GM12878 (cell line): ENCODE results near the gene PCSK1. TPM values are rescaled to one million over a fixed set of nuclear protein-coding genes. Genes with fewer than 3 reads are reported as not detected.

Source experiments
- ATAC-seq: fragments of 200-7000 bp; cut with Tn5 transposase; 3 replicates; pipeline ENCODE4 v1.9.1; 2020; ENCODE audit warnings: mild to moderate bottlenecking, moderate library complexity
- BruUV-seq: library from RNA; stranded (reverse); fragments of 400-500 nt; replicated peaks from 2 replicates; lab custom pipeline; 2021; lab: Mats Ljungman, UMichigan
- CTCF ChIA-PET: fragments of 300-600 bp; sonication (Branson Sonifier 250); formaldehyde crosslinking; extraction: SDS; loops from one replicate; lab custom pipeline; 2021; ENCODE audit warnings: inconsistent platforms; lab: Yijun Ruan, JAX
- POLR2A ChIA-PET: fragments of 350-600 bp; formaldehyde crosslinking; extraction: SDS; loops from one replicate; lab custom pipeline; 2021; ENCODE audit warnings: inconsistent platforms; lab: Charles Lee
- RAD21 ChIA-PET: fragments of 300-600 bp; sonication (Branson Sonifier 250); formaldehyde crosslinking; loops from one replicate; lab custom pipeline; 2023; ENCODE audit warnings: antibody characterized with exemption; ENCODE audit not compliant: unreplicated experiment; lab: Charles Lee
- SMC1A ChIA-PET: fragments of 300-600 bp; sonication (Branson Sonifier 250); formaldehyde crosslinking; loops from one replicate; lab custom pipeline; 2023; ENCODE audit not compliant: unreplicated experiment, uncharacterized antibody; lab: Charles Lee
- DNase-seq: peaks from one replicate; pipeline ENCODE4 v3.0.0-alpha.2; 2011; ENCODE audit warnings: low read depth, low spot score
- FAIRE-seq: peaks from 3 replicates; lab custom pipeline; 2011; peaks lifted over from hg19 to GRCh38; lab: Jason Lieb, UNC
- H2AFZ ChIP-seq: 2 replicates; pipeline ENCODE4 v1.6.0; 2011; ENCODE audit warnings: low read depth, low read length, control low read depth; ENCODE audit not compliant: control insufficient read depth
- H3K27ac ChIP-seq: 2 replicates; pipeline ENCODE4 v1.5.1; 2011; ENCODE audit warnings: control low read depth; ENCODE audit not compliant: control insufficient read depth, insufficient read depth
- H3K27me3 ChIP-seq, 2 experiments: replicated peaks in 1 of 2; 2 replicates each; pipeline versions ENCODE4 v1.6.0 to v1.6.1; 2011; ENCODE audit warnings: low read length in 1 of 2; ENCODE audit not compliant: control insufficient read depth in 2 of 2, insufficient read depth in 2 of 2
- H3K36me3 ChIP-seq, 2 experiments: 2 replicates each; pipeline ENCODE4 v1.5.1; 2011; ENCODE audit warnings: low read length in 1 of 2; ENCODE audit not compliant: control insufficient read depth in 2 of 2, insufficient read depth in 2 of 2
- H3K4me1 ChIP-seq: 2 replicates; pipeline ENCODE4 v1.6.1; 2011; ENCODE audit warnings: mild to moderate bottlenecking, low read length, moderate library complexity, mixed read lengths; ENCODE audit not compliant: control insufficient read depth, insufficient read depth
- H3K4me2 ChIP-seq: 2 replicates; pipeline ENCODE4 v1.6.0; 2011; ENCODE audit warnings: control low read depth; ENCODE audit not compliant: control insufficient read depth, insufficient read depth
- H3K4me3 ChIP-seq: fragments of 200-600 bp; sonication (generic); 2 replicates; pipeline ENCODE4 v1.5.1; 2016
- H3K79me2 ChIP-seq: 2 replicates; pipeline ENCODE4 v1.6.0; 2011; ENCODE audit warnings: low read length; ENCODE audit not compliant: control insufficient read depth, insufficient read depth
- H3K9ac ChIP-seq: 2 replicates; pipeline ENCODE4 v1.8.0; 2011; ENCODE audit warnings: low read length, control low read depth, mixed read lengths; ENCODE audit not compliant: control insufficient read depth, insufficient read depth
- H3K9me3 ChIP-seq: replicated peaks from 3 replicates; pipeline ENCODE4 v1.5.1; 2011; ENCODE audit warnings: mild to moderate bottlenecking, low read length; ENCODE audit not compliant: control insufficient read depth, insufficient read depth
- H4K20me1 ChIP-seq: 2 replicates; pipeline ENCODE4 v1.6.0; 2011; ENCODE audit not compliant: control insufficient read depth, insufficient read depth
- BACH1 ChIP-seq: fragments of 450-650 bp; IDR thresholded peaks from 2 replicates; pipeline ENCODE4 v1.6.1; 2017; ENCODE audit warnings: mild to moderate bottlenecking, borderline replicate concordance
- E4F1 ChIP-seq: fragments of 450-650 bp; IDR thresholded peaks from 2 replicates; pipeline ENCODE4 v1.6.1; 2018; ENCODE audit warnings: borderline replicate concordance, mild to moderate bottlenecking; ENCODE audit not compliant: partially characterized antibody
- EED ChIP-seq: sonication (generic); IDR thresholded peaks from 2 replicates; pipeline ENCODE4 v1.6.1; 2016; ENCODE audit warnings: antibody characterized with exemption, low read depth
- IRF4 ChIP-seq: IDR thresholded peaks from 2 replicates; pipeline ENCODE4 v1.6.1; 2011; ENCODE audit warnings: low read depth, low read length
- MAX ChIP-seq: IDR thresholded peaks from 2 replicates; pipeline ENCODE4 v1.6.1; 2012; ENCODE audit warnings: low read depth, low read length, improper control_type of control experiment
- NR2F1 ChIP-seq: fragments of 450-650 bp; conservative IDR thresholded peaks from 2 replicates; pipeline ENCODE4 v1.6.1; 2017; ENCODE audit warnings: mild to moderate bottlenecking
- PML ChIP-seq: IDR thresholded peaks from 2 replicates; pipeline ENCODE4 v1.6.1; 2012; ENCODE audit warnings: low read length, inconsistent platforms
- RELA ChIP-seq: fragments of 450-650 bp; IDR thresholded peaks from 2 replicates; pipeline ENCODE4 v1.8.0; 2014; ENCODE audit warnings: borderline replicate concordance; ENCODE audit not compliant: partially characterized antibody
- RELB ChIP-seq: fragments of 450-650 bp; IDR thresholded peaks from 2 replicates; pipeline ENCODE4 v1.6.1; 2017; ENCODE audit warnings: low read depth, mild to moderate bottlenecking, moderate library complexity
- WGBS: methylation state at CpG from one replicate; pipeline ENCODE4 v1.1.6; 2016; ENCODE audit warnings: low lambda C conversion rate; ENCODE audit not compliant: insufficient replicate concordance, insufficient coverage; ENCODE audit errors: missing lambda C conversion rate; 5-methylcytosine and 5-hydroxymethylcytosine counted together
- in situ Hi-C: fragments of 300-500 bp; cut with MboI; formaldehyde crosslinking; loops from 9 replicates; pipeline ENCODE4 v1.14.3; 2018; ENCODE audit warnings: mixed read lengths
- intact Hi-C: fragments of 100-400 bp; cut with micrococcal nuclease; formaldehyde crosslinking; loops from one replicate; pipeline ENCODE4 v1.14.2; 2022; ENCODE audit not compliant: unreplicated experiment
- polyA plus RNA-seq, 11 experiments: library from polyadenylated mRNA; depleted of rRNA in 4 of 11; unstranded in 6 of 11; stranded (reverse) in 5 of 11; fragments of >200 nt; fragmentation: Nextera tagmentation in 4 of 11; fragmentation: Illumina TruSeq in 1 of 11; extraction: Ambion mirVana in 4 of 11; extraction: Trizol in 1 of 11; gene quantifications; 1 replicate in 1 of 11; 2 replicates in 10 of 11; pipeline versions ENCODE4 v1.2.1 to v1.2.3, GENCODE V29; 2011 to 2016; ENCODE audit warnings: inconsistent platforms in 2 of 11, missing spikeins in 2 of 11, low read depth in 1 of 11
- total RNA-seq, 4 experiments: library from RNA; depleted of rRNA in 3 of 4; stranded (reverse); fragments of >200 nt in 3 of 4; fragmentation: Illumina TruSeq in 1 of 4; extraction: Trizol in 1 of 4; gene quantifications; 2 replicates each; pipeline versions ENCODE4 v1.2.1 to v1.2.3, GENCODE V29; 2013 to 2021

Gene PCSK1
- total and polyA plus RNA-seq, 10 of the 15 experiments (the other 5 are each of a cell fraction or from before 2014, with no cell fraction given), result 0.03 to 0.24 (median 0.07) TPM; not detected in 4

- in situ Hi-C loops (no loop called here), intact Hi-C loops (no loop called here)
- ChIA-PET POLR2A (no interaction called here), CTCF (no interaction called here), RAD21 (no interaction called here), SMC1A (interaction anchor here (1.9 kb wide), 1 partner anchor 8 kb away, joined by 4 read pairs; no protein-coding TSS in a partner anchor)
- H3K36me3 ChIP-seq, result no peaks in the 10 kb centered on the region
- no peaks in the 10 kb centered on the region for H4K20me1 ChIP-seq
- DNase-seq (no peak), FAIRE-seq (no peak), ATAC-seq (no peak)
- no peak for TF ChIP-seq RELB
- WGBS, result 32% methylated on average over 2 of the region's 2 CpGs
- no peak overlapping the region for H2AFZ ChIP-seq
- H3K79me2 ChIP-seq, result no peaks in the 10 kb centered on the region
- no TSS peak for BruUV-seq
- H3K4me2 ChIP-seq, result no peak overlapping the region
- H3K27ac ChIP-seq, result no peak overlapping the region
- no peaks in the 10 kb centered on the region for H3K9me3 ChIP-seq
- H3K4me1 ChIP-seq, result no peaks in the 10 kb centered on the region
- no peak overlapping the region for H3K4me3 ChIP-seq
- H3K9ac ChIP-seq, result no peak overlapping the region
- H3K27me3 ChIP-seq, result no peaks in the 10 kb centered on the region
Observed at GRCh38 chr5:96463091-96463490, 30.0 kb upstream of the PCSK1 start.

GRCh38 chr5:96459313-96460121 is 26.5 kb upstream of the PCSK1 start:
- in situ Hi-C loops, result no loop called here
- RAD21 ChIA-PET, result no interaction called here
- intact Hi-C loops, result no loop called here
- Histone ChIP-seq H3K4me3 (no peak overlapping the region), H3K36me3 (no peaks in the 10 kb centered on the region), H3K4me1 (no peaks in the 10 kb centered on the region), H2AFZ (no peak overlapping the region), H3K4me2 (no peak overlapping the region), H3K27me3 (no peaks in the 10 kb centered on the region), H3K9me3 (no peaks in the 10 kb centered on the region), H3K79me2 (no peaks in the 10 kb centered on the region), H3K27ac (no peak overlapping the region), H4K20me1 (no peaks in the 10 kb centered on the region), H3K9ac (no peak overlapping the region)
- CTCF ChIA-PET, result no interaction called here
- SMC1A ChIA-PET, result interaction anchor here (0.6 kb wide), 1 partner anchor 143 kb away, joined by 3 read pairs; no protein-coding TSS in a partner anchor
- no TSS peak for BruUV-seq
- 43% methylated on average over 6 of the region's 6 CpGs for WGBS
- no peak for FAIRE-seq
- POLR2A ChIA-PET, result no interaction called here
- no peak for DNase-seq
- no peak for ATAC-seq
- TF ChIP-seq RELA (no peak), NR2F1 (no peak), RELB (no peak), BACH1 (no peak), PML (no peak), IRF4 (no peak), EED (no peak), E4F1 (no peak), MAX (no peak)
